Measurements from ENCODE around the gene RPL26. TPM values are rescaled to one million over a fixed set of nuclear protein-coding genes. Genes with fewer than 3 reads are reported as not detected.

Gene RPL26
- total RNA-seq (2022; extraction: Qiagen RNA extraction; ENCODE audit: low read depth) = 3,512 to 4,835 TPM (median 4,194 TPM) in 5 replicates

GRCh38 chr17:8383143-8383822 is at the start of gene RPL26:
Gene RPL26 (minus strand): TSS chr17:8383193. CDS start chr17:8382310, 883 bp downstream.

GRCh38 chr17:8397636-8398035 is 14.6 kb upstream of the RPL26 start, which contains the start of gene RNF222:
Gene RNF222 (minus strand): TSS chr17:8397827. CDS start chr17:8393461, 4,366 bp downstream.

GRCh38 chr17:8376271-8377067 is 6.5 kb downstream of the RPL26 start, which contains the start of gene KRABD2:
Gene KRABD2 (minus strand): TSS chr17:8376704.

GRCh38 chr17:8339540-8339939 is 43.5 kb downstream of the RPL26 start, which contains the start of gene ODF4:
Gene ODF4 (plus strand): TSS chr17:8339840. CDS start chr17:8340052, 212 bp downstream.

Other genes starting within 250 kb of the RPL26 start
- gene PER1, start 230.8 kb downstream of the RPL26 start, total RNA-seq (2022; extraction: Qiagen RNA extraction; ENCODE audit: low read depth) = 5.5 to 9.6 TPM (median 6.7 TPM) in 5 replicates
- gene VAMP2, start 220.2 kb downstream of the RPL26 start, total RNA-seq (2022; extraction: Qiagen RNA extraction; ENCODE audit: low read depth) = 22.8 to 29.5 TPM (median 26.4 TPM) in 5 replicates
- 16.0 to 20.8 TPM (median 19.5 TPM) in 5 replicates for gene TMEM107, start 206.8 kb downstream of the RPL26 start, total RNA-seq (2022; extraction: Qiagen RNA extraction; ENCODE audit: low read depth)
- gene BORCS6, start 193.0 kb downstream of the RPL26 start, total RNA-seq (2022; extraction: Qiagen RNA extraction; ENCODE audit: low read depth) = 5.3 to 8.3 TPM (median 7.3 TPM) in 5 replicates
- gene AURKB, start 172.6 kb downstream of the RPL26 start, total RNA-seq (2022; extraction: Qiagen RNA extraction; ENCODE audit: low read depth) = 146 to 164 TPM (median 159 TPM) in 5 replicates
- gene CTC1, start 135.1 kb downstream of the RPL26 start, total RNA-seq (2022; extraction: Qiagen RNA extraction; ENCODE audit: low read depth) = 12.0 to 14.1 TPM (median 13.0 TPM) in 5 replicates
- gene PFAS, start 133.9 kb downstream of the RPL26 start, total RNA-seq (2022; extraction: Qiagen RNA extraction; ENCODE audit: low read depth) = 40.7 to 51.3 TPM (median 49.7 TPM) in 5 replicates
- gene RANGRF, start 94.5 kb downstream of the RPL26 start, total RNA-seq (2022; extraction: Qiagen RNA extraction; ENCODE audit: low read depth) = 38.0 to 54.1 TPM (median 47.9 TPM) in 5 replicates
- gene SLC25A35, start 87.8 kb downstream of the RPL26 start, total RNA-seq (2022; extraction: Qiagen RNA extraction; ENCODE audit: low read depth) = 4.9 to 10.5 TPM (median 8.0 TPM) in 5 replicates
- not detected in 5 replicates for gene ARHGEF15, start 73.0 kb downstream of the RPL26 start, total RNA-seq (2022; extraction: Qiagen RNA extraction; ENCODE audit: low read depth)
- not detected in 5 replicates for gene ODF4, start 43.4 kb downstream of the RPL26 start, total RNA-seq (2022; extraction: Qiagen RNA extraction; ENCODE audit: low read depth)
- not detected in 5 replicates for gene RNF222, start 14.6 kb upstream of the RPL26 start, total RNA-seq (2022; extraction: Qiagen RNA extraction; ENCODE audit: low read depth)
- gene NDEL1, start 52.7 kb upstream of the RPL26 start, total RNA-seq (2022; extraction: Qiagen RNA extraction; ENCODE audit: low read depth) = 51.7 to 67.7 TPM (median 59.2 TPM) in 5 replicates
- 18.4 to 25.6 TPM (median 21.3 TPM) in 5 replicates for gene MYH10, start 247.5 kb upstream of the RPL26 start, total RNA-seq (2022; extraction: Qiagen RNA extraction; ENCODE audit: low read depth)

Measured in A549 treated with RU486 at 1 μM for 4 hours (cell line).